K562 (cell line): ENCODE data around the gene FAM83E. TPM values are rescaled to one million over a fixed set of nuclear protein-coding genes. Genes with fewer than 3 reads are reported as not detected.

Source experiments
- ATAC-seq: fragments of 200-7000 bp; cut with Tn5 transposase; 3 replicates; pipeline ENCODE4 v1.9.1; 2020; ENCODE audit warnings: moderate library complexity
- BruUV-seq: library from RNA; stranded (reverse); fragments of 400-500 nt; replicated peaks from 2 replicates; lab custom pipeline; 2021; lab: Mats Ljungman, UMichigan
- CTCF ChIA-PET: fragments of 300-600 bp; formaldehyde crosslinking; extraction: SDS; loops from one replicate; lab custom pipeline; 2021; ENCODE audit warnings: low intra/inter-chr PET ratio; lab: Yijun Ruan, JAX
- POLR2A ChIA-PET: fragments of 300-600, 350-650 bp; sonication (Branson Sonifier 250); formaldehyde crosslinking; extraction: SDS; loops from one replicate; lab custom pipeline; 2021; ENCODE audit warnings: antibody characterized with exemption, inconsistent platforms; lab: Yijun Ruan, JAX
- DNase-seq, 4 experiments: peaks; one replicate each; pipeline versions ENCODE4 v3.0.0 to v3.0.0-alpha.2; 2011 to 2018; ENCODE audit warnings: low spot score in 3 of 4, mixed read lengths in 3 of 4; ENCODE audit errors: extremely low read depth in 1 of 4
- FAIRE-seq: peaks from 2 replicates; lab custom pipeline; 2011; peaks lifted over from hg19 to GRCh38; lab: Jason Lieb, UNC
- H2AFZ ChIP-seq: 2 replicates; pipeline ENCODE4 v1.6.0; 2011; ENCODE audit warnings: low read depth, low read length, control low read depth, inconsistent platforms
- H3K27ac ChIP-seq: fragments of 200-600 bp; 3 replicates; pipeline ENCODE4 v1.8.0; 2011; ENCODE audit warnings: low read depth, mild to moderate bottlenecking, control low read depth, inconsistent platforms, low read length, moderate library complexity, mixed read lengths; ENCODE audit errors: extremely low read depth
- H3K27me3 ChIP-seq, 2 experiments: fragments of 300-600 bp in 1 of 2; 2 replicates in 1 of 2; 3 replicates in 1 of 2; pipeline versions ENCODE4 v1.6.0 to v1.8.0; 2011; ENCODE audit warnings: inconsistent platforms in 2 of 2, low read length in 2 of 2, mild to moderate bottlenecking in 1 of 2, mixed read lengths in 1 of 2, moderate library complexity in 1 of 2; ENCODE audit not compliant: control insufficient read depth in 2 of 2, insufficient read depth in 2 of 2
- H3K36me3 ChIP-seq: fragments of 300-600 bp; 3 replicates; pipeline ENCODE4 v1.8.0; 2011; ENCODE audit warnings: mild to moderate bottlenecking, low read length, inconsistent platforms; ENCODE audit not compliant: control insufficient read depth, insufficient read depth
- H3K4me1 ChIP-seq, 2 experiments: fragments of 200-600 bp in 1 of 2; replicated peaks in 1 of 2; 2 replicates in 1 of 2; 3 replicates in 1 of 2; pipeline versions ENCODE4 v1.5.1 to v1.8.0; 2011; ENCODE audit warnings: inconsistent platforms in 2 of 2, low read length in 2 of 2, mild to moderate bottlenecking in 1 of 2, mixed read lengths in 1 of 2, moderate library complexity in 1 of 2; ENCODE audit not compliant: control insufficient read depth in 2 of 2, insufficient read depth in 2 of 2
- H3K4me2 ChIP-seq: 2 replicates; pipeline ENCODE4 v1.6.1; 2011; ENCODE audit warnings: low read length, control low read depth, inconsistent platforms, mixed read lengths; ENCODE audit not compliant: insufficient read depth
- H3K4me3 ChIP-seq: fragments of 200-600 bp; sonication (generic), shearing (Covaris generic); 2 replicates; pipeline ENCODE4 v1.5.1; 2016; ENCODE audit warnings: control low read depth, inconsistent platforms
- H3K79me2 ChIP-seq: fragments of 200-600 bp; 3 replicates; pipeline ENCODE4 v1.8.0; 2011; ENCODE audit warnings: low read length, inconsistent platforms; ENCODE audit not compliant: control insufficient read depth, insufficient read depth
- H3K9ac ChIP-seq, 2 experiments: 2 replicates each; pipeline versions ENCODE4 v1.6.0 to v1.6.1; 2011; ENCODE audit warnings: low read depth in 2 of 2, low read length in 2 of 2, control low read depth in 1 of 2, inconsistent platforms in 1 of 2, mild to moderate bottlenecking in 1 of 2, mixed read lengths in 1 of 2; ENCODE audit not compliant: insufficient read depth in 1 of 2
- H3K9me1 ChIP-seq: one replicate; pipeline ENCODE4 v1.6.0; 2011; ENCODE audit warnings: inconsistent platforms, mild to moderate bottlenecking, low read length, moderate library complexity; ENCODE audit not compliant: control insufficient read depth, insufficient read depth
- H3K9me3 ChIP-seq: replicated peaks from 2 replicates; pipeline ENCODE4 v1.5.1; 2011; ENCODE audit warnings: low read depth, low read length, inconsistent platforms; ENCODE audit not compliant: control insufficient read depth, insufficient read depth
- H4K20me1 ChIP-seq: replicated peaks from 2 replicates; pipeline ENCODE4 v1.6.1; 2011; ENCODE audit warnings: low read length, inconsistent platforms, mixed read lengths; ENCODE audit not compliant: control insufficient read depth, insufficient read depth
- CBFB ChIP-seq: sonication (generic); formaldehyde crosslinking; IDR thresholded peaks from 2 replicates; pipeline ENCODE4 v1.4.0; 2020; ENCODE audit warnings: mild to moderate bottlenecking, missing genetic modification reagents
- E4F1 ChIP-seq: fragments of 250-450 bp; sonication (Bioruptor Pico); IDR thresholded peaks from 2 replicates; pipeline ENCODE4 v1.5.0; 2021; ENCODE audit warnings: mild to moderate bottlenecking, borderline replicate concordance
- PHTF2 ChIP-seq: fragments of 250-450 bp; sonication (Bioruptor Pico); IDR thresholded peaks from 2 replicates; pipeline ENCODE4 v1.5.0; 2021; ENCODE audit warnings: mild to moderate bottlenecking
- POLR2A ChIP-seq: fragments of 450-650 bp; conservative IDR thresholded peaks from 2 replicates; pipeline ENCODE4 v1.6.1; 2016
- POLR2AphosphoS2 ChIP-seq: IDR thresholded peaks from 2 replicates; pipeline ENCODE4 v1.6.1; 2012; ENCODE audit warnings: low read length, improper control_type of control experiment
- POLR2H ChIP-seq: IDR thresholded peaks from 2 replicates; pipeline ENCODE4 v1.6.1; 2016; ENCODE audit warnings: missing genetic modification characterization, low read depth, mild to moderate bottlenecking, control low read depth, missing compliant biosample characterization, moderate library complexity
- SREBF2 ChIP-seq: sonication (generic); formaldehyde crosslinking; IDR thresholded peaks from 2 replicates; pipeline ENCODE4 v1.4.0; 2020; ENCODE audit warnings: mild to moderate bottlenecking, missing genetic modification reagents
- STAT5B ChIP-seq: fragments of 250-450 bp; sonication (Bioruptor Pico); IDR thresholded peaks from 2 replicates; pipeline ENCODE4 v1.8.0; 2021; ENCODE audit warnings: mild to moderate bottlenecking, inconsistent platforms
- TAF15 ChIP-seq: fragments of 200-400 bp; formaldehyde crosslinking; IDR thresholded peaks from 2 replicates; pipeline ENCODE4 v1.6.1; 2017; ENCODE audit warnings: mild to moderate bottlenecking, low read depth, low read length, moderate library complexity
- TGIF2 ChIP-seq: sonication (generic); formaldehyde crosslinking; IDR thresholded peaks from 2 replicates; pipeline ENCODE4 v1.8.1; 2022; ENCODE audit warnings: mild to moderate bottlenecking, missing genetic modification reagents, moderate library complexity
- ZNF24 ChIP-seq: fragments of 450-650 bp; IDR thresholded peaks from 2 replicates; pipeline ENCODE4 v1.6.1; 2016
- ZNF408 ChIP-seq: fragments of 250-450 bp; sonication (Bioruptor Pico); IDR thresholded peaks from 2 replicates; pipeline ENCODE4 v1.4.0; 2020; ENCODE audit warnings: low read depth, mild to moderate bottlenecking, moderate library complexity
- ZNF41 ChIP-seq: fragments of 250-450 bp; sonication (Bioruptor Pico); conservative IDR thresholded peaks from 2 replicates; pipeline ENCODE4 v1.4.0; 2020; ENCODE audit warnings: mild to moderate bottlenecking
- ZNF592 ChIP-seq: fragments of 450-650 bp; IDR thresholded peaks from 2 replicates; pipeline ENCODE4 v1.6.1; 2017; ENCODE audit warnings: antibody characterized with exemption, mild to moderate bottlenecking
- ZNF695 ChIP-seq: fragments of 450-650 bp; formaldehyde crosslinking; IDR thresholded peaks from 2 replicates; pipeline ENCODE4 v1.4.0; 2020; ENCODE audit warnings: mild to moderate bottlenecking, moderate library complexity
- WGBS: fragments of 100-300 bp; shearing (Covaris generic); methylation state at CpG from one replicate; pipeline ENCODE4 v1.1.6; 2016; ENCODE audit warnings: low coverage, mixed read lengths; ENCODE audit not compliant: insufficient coverage; ENCODE audit errors: missing lambda C conversion rate; 5-methylcytosine and 5-hydroxymethylcytosine counted together
- in situ Hi-C: fragments of 300-500 bp; cut with MboI; formaldehyde crosslinking; loops from 4 replicates; pipeline ENCODE4 v1.15.0; 2018; ENCODE audit warnings: inconsistent platforms, mixed read lengths
- intact Hi-C: fragments of 100-400 bp; cut with micrococcal nuclease; formaldehyde crosslinking; loops from 2 replicates; pipeline ENCODE4 v1.14.2; 2022
- polyA plus RNA-seq, 8 experiments: library from polyadenylated mRNA; depleted of rRNA in 4 of 8; stranded (reverse) in 5 of 8; unstranded in 3 of 8; fragments of >200 nt; fragmentation: Nextera tagmentation in 2 of 8; fragmentation: Illumina TruSeq in 1 of 8; extraction: Ambion mirVana in 2 of 8; extraction: Trizol in 1 of 8; gene quantifications; 2 replicates each; pipeline versions ENCODE4 v1.2.1 to v1.2.3, GENCODE V29; 2011 to 2014; ENCODE audit warnings: inconsistent platforms in 1 of 8, missing spikeins in 1 of 8
- total RNA-seq, 7 experiments: library from RNA; depleted of rRNA in 6 of 7; stranded (reverse); fragments of >200 nt in 6 of 7; fragmentation: Illumina TruSeq in 2 of 7; extraction: Trizol in 2 of 7; gene quantifications; 2 replicates each; pipeline versions ENCODE4 v1.2.1 to v1.2.3, GENCODE V29; 2011 to 2021; ENCODE audit warnings: low replicate concordance in 1 of 7

The FAM83E gene
- total and polyA plus RNA-seq, 9 of the 15 experiments (the other 6 are each of a cell fraction or from before 2014, with no cell fraction given) = 0.15 to 0.87 (median 0.29) TPM; not detected in 4

- Histone ChIP-seq H3K9me3 (no peaks in the 10 kb centered on the region), H3K36me3 (no peaks in the 10 kb centered on the region), H3K27ac (no peak overlapping the region), H3K4me3 (peak overlapping the region; percentile 56), H3K79me2 (peaks cover under 1% of the 10 kb centered on the region; the same call in 1 of the 3 replicates), H3K9ac (peak overlapping the region; percentile 43 to 87), H3K27me3 (no peaks in the 10 kb centered on the region), H2AFZ (peak overlapping the region; percentile 95), H4K20me1 (no peaks in the 10 kb centered on the region), H3K4me1 (peaks cover 21 to 38% of the 10 kb centered on the region in 2 experiments; a peak in 4 of 5 replicates), H3K9me1 (no peaks in the 10 kb centered on the region), H3K4me2 (peak overlapping the region; percentile 84)
- intact Hi-C loops = loop anchor here (5.0 kb wide), 1 partner anchor 92 kb away; no protein-coding TSS in a partner anchor
- in situ Hi-C loops = loop anchor here (5.0 to 10.0 kb wide), 4 partner anchors 97 to 330 kb away; partner anchors contain the start of genes HSD17B14 and RASIP1
- 6% methylated on average over 14 of the region's 25 CpGs for WGBS
- FAIRE-seq = peak; percentile 83
- ATAC-seq = peak; percentile 72
- BruUV-seq = no TSS peak
- DNase-seq = peak; percentile 52 to 87 (median 65)
- ChIA-PET CTCF (interaction anchor here (0.8 to 0.9 kb wide), 2 partner anchors 94 to 192 kb away, joined by 4 to 6 read pairs; no protein-coding TSS in a partner anchor), POLR2A (interaction anchor here (0.5 to 1.3 kb wide), 11 partner anchors 11 to 945 kb away, joined by 3 to 7 read pairs (median 3); partner anchors contain the start of gene PPP1R15A)
- no peak for TF ChIP-seq CBFB (CRISPR knock-in tag)
- no peak for TF ChIP-seq STAT5B (CRISPR knock-in tag)
- TF ChIP-seq ZNF24 = no peak
- TF ChIP-seq TAF15 = no peak
- no peak for TF ChIP-seq POLR2AphosphoS2
- no peak for TF ChIP-seq ZNF695
- no peak for TF ChIP-seq SREBF2
- no peak for TF ChIP-seq POLR2A
- TF ChIP-seq E4F1 (CRISPR knock-in tag) = no peak
- TF ChIP-seq ZNF41 (CRISPR knock-in tag) = 0 out of 2 replicates have a peak, but pooled peaks have one; percentile 34
- TF ChIP-seq TGIF2 (CRISPR knock-in tag) = no peak
- no peak for TF ChIP-seq PHTF2 (CRISPR knock-in tag)
- peak; percentile 97 for TF ChIP-seq ZNF592
- TF ChIP-seq POLR2H (tag) = no peak
- TF ChIP-seq ZNF408 (CRISPR knock-in tag) = no peak
Measured at GRCh38 chr19:48644839-48645619, 30.2 kb upstream of the FAM83E start.
